ENCODE measurements around the gene LCNL1. TPM values are rescaled to one million over a fixed set of nuclear protein-coding genes. Genes with fewer than 3 reads are reported as not detected.

LCNL1 gene
- total RNA-seq, 2 donors from 2014 or later = 0.24 to 1.1 TPM

- DNase-seq (ENCODE audit: low spot score) = no peak
- Histone ChIP-seq H3K9me3 (no peaks in the 10 kb centered on the region), H3K27me3 (no peaks in the 10 kb centered on the region), H3K27ac (no peak overlapping the region), H3K4me3 (no peak overlapping the region), H3K36me3 (no peaks in the 10 kb centered on the region), H3K4me1 (peaks cover 0 to 28% of the 10 kb centered on the region in 2 donors)
- TF ChIP-seq, protein P1, sequence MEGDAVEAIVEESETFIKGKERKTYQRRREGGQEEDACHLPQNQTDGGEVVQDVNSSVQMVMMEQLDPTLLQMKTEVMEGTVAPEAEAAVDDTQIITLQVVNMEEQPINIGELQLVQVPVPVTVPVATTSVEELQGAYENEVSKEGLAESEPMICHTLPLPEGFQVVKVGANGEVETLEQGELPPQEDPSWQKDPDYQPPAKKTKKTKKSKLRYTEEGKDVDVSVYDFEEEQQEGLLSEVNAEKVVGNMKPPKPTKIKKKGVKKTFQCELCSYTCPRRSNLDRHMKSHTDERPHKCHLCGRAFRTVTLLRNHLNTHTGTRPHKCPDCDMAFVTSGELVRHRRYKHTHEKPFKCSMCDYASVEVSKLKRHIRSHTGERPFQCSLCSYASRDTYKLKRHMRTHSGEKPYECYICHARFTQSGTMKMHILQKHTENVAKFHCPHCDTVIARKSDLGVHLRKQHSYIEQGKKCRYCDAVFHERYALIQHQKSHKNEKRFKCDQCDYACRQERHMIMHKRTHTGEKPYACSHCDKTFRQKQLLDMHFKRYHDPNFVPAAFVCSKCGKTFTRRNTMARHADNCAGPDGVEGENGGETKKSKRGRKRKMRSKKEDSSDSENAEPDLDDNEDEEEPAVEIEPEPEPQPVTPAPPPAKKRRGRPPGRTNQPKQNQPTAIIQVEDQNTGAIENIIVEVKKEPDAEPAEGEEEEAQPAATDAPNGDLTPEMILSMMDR (IDR thresholded peaks at IDR 0.05) = no peak
Observed at GRCh38 chr9:136964171-136964689, 18.6 kb upstream of the LCNL1 start.

GRCh38 chr9:136964833-136965422 is 17.9 kb upstream of the LCNL1 start:
- Histone ChIP-seq H3K36me3 (no peaks in the 10 kb centered on the region), H3K4me1 (peaks cover 0 to 28% of the 10 kb centered on the region in 2 donors)

DNA sequence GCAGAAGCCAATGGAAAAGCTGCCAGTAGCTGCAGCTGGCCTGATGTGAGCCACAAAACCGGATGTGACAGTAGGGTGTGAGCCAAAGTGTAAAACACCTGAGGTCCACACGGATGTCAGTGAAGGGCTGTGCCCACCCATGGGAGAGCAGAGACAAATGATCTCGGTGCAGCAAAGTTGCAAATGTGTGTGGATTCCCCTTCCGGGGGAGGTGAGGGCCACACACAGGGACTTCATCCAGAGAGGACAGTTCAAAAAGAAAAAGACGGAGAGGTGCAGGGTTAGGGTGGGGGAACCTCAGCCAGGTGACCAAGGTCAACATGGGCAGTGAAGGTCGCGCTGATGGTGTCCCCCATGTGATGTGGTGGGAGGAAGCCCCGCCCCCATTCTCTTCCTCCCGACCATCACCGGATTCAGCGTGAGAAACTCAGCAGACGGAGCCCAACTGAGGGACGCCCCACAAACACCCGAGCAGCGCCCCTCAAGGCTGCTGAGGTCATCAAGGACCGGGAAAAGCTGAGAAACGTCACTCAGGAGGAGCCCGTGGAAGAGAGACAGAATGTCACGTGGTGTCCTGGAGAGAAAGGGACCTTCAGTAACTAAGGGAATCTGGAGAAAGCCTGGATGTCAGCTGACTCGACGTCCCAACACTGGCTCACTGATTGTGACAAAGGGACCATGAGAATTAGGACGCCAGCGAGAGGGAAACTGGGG is 16.9 kb upstream of the LCNL1 start:
- Histone ChIP-seq H3K36me3 (no peaks in the 10 kb centered on the region), H3K9me3 (no peaks in the 10 kb centered on the region), H3K27ac (no peak overlapping the region), H3K4me1 (peaks cover 0 to 27% of the 10 kb centered on the region in 2 donors), H3K4me3 (no peak overlapping the region), H3K27me3 (no peaks in the 10 kb centered on the region)
- DNase-seq (ENCODE audit: low spot score) = no peak
- TF ChIP-seq, protein P1 (IDR thresholded peaks at IDR 0.05) = no peak

More at GRCh38 chr9:136964833-136965422, 17.9 kb upstream of the LCNL1 start:
- Histone ChIP-seq H3K27ac (no peak overlapping the region), H3K4me3 (no peak overlapping the region), H3K9me3 (no peaks in the 10 kb centered on the region), H3K27me3 (no peaks in the 10 kb centered on the region)
- TF ChIP-seq, protein P1 (IDR thresholded peaks at IDR 0.05) = no peak
- DNase-seq (ENCODE audit: low spot score) = no peak

GRCh38 chr9:136968333-136969127 is 14.3 kb upstream of the LCNL1 start:
- H3K27me3 ChIP-seq = no peaks in the 10 kb centered on the region
- TF ChIP-seq, protein P1 (IDR thresholded peaks at IDR 0.05) = no peak
- H3K4me1 ChIP-seq = peaks cover 0 to 25% of the 10 kb centered on the region in 2 donors
- no peak for DNase-seq (ENCODE audit: low spot score)
- no peak overlapping the region for H3K27ac ChIP-seq
- H3K9me3 ChIP-seq = no peaks in the 10 kb centered on the region
- H3K36me3 ChIP-seq = no peaks in the 10 kb centered on the region
- H3K4me3 ChIP-seq = no peak overlapping the region

DNA sequence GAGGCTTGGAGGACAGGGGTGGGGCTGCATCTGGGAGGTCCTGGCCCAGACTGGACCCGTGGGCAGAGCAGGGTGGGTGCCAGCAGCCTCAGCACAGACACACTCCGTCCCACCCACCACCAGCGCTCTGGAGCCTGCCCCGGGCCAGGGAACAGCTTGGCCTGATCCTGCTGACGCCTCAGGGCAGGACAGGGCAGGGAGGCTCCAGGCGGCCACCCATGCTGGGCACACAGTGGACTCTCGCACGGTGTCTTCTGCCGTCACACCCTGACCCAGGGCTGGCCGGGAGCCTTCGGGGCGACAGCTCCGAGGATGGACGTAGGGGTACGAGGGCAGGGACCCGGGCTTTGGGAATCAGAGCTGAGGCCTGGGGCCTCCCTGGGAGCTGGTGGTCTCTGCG is 13.6 kb upstream of the LCNL1 start:
- no peak overlapping the region for H3K27ac ChIP-seq
- no peak for DNase-seq (ENCODE audit: low spot score)
- no peak overlapping the region for H3K4me3 ChIP-seq
- H3K9me3 ChIP-seq = no peaks in the 10 kb centered on the region
- H3K4me1 ChIP-seq = peaks cover 0 to 27% of the 10 kb centered on the region in 2 donors
- TF ChIP-seq, protein P1 (IDR thresholded peaks at IDR 0.05) = no peak
- no peaks in the 10 kb centered on the region for H3K27me3 ChIP-seq
- H3K36me3 ChIP-seq = no peaks in the 10 kb centered on the region

Data from right atrium auricular region (tissue), 2 donors.